GM11168 (cell line): Measurements from ENCODE around the gene ABCG4.
"Not testable (repeated sequence)": the region's sequence is repeated elsewhere in the genome, so short reads cannot be mapped to it uniquely, and the experiment has no call there.

Experiments
- in situ Hi-C: fragments of 300-500 bp; cut with MboI; formaldehyde crosslinking; loops from one replicate; pipeline ENCODE4 v1.12.0; 2022; ENCODE audit warnings: low sequenced_read_pairs; ENCODE audit not compliant: unreplicated experiment

The ABCG4 gene

DNA sequence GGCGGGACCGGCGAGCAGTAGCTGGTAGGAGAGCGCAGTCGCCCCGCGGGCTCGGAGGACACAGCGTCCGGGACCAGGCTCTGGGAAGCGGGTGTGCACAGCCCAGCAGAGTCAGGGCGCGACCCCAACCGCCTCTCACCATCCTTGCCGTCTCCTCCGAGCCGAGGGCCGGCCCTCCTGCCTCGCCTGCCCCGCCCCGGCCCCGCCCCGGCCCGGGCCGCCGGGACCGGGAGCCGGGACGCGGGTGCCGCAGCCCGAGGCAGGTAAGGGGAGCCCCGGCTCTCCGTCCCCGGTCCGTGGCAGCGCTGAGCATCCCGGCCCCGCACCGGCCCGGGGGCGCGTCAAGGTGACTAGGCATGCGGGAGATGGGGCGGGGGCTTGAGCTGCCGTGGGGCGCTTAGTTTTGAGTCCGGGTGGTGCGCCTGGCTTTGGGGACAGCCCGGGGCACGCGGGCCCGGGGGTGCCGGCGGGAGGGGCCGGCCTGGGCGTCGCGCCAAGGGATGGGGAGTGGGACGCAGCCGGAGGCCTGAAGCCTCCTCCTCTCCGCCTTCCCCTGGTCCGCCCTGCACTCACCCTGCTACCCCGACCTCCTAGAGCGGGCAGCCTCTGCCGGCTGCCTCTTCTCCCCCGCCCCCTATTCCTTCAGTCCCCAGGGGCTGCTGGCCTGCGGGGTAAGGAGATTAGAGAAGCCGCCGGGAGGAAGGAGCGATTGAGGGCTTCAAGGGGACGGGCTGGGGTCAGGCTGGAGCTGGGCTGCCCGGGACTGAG, at the start of gene ABCG4:
Gene ABCG4, plus strand, starts transcription at position 35 of the 768 bp plus-strand sequence. CDS start 914 bp downstream, outside the sequence.
- in situ Hi-C loops, result no loop called here

DNA sequence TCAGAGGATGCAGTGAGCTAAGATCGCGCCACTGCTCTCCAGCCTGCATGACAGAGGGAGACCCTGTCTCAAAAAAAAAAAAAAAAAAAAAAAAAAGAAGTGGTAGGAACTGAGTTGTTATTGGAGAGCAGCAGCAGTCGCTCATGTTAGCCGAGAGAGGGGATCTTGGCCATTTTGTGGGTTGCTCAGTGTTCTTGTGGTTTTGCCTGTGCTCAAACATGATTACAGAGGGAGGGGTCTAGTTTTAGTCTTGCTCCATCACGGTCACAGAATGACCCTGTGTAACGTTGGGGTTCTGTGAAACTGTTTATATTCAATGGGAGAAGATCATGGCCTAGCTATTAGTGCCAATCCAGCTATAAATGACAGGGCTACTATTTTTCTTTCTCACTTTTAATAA, 49.1 kb upstream of the ABCG4 start:
- in situ Hi-C loops, result no loop called here

DNA sequence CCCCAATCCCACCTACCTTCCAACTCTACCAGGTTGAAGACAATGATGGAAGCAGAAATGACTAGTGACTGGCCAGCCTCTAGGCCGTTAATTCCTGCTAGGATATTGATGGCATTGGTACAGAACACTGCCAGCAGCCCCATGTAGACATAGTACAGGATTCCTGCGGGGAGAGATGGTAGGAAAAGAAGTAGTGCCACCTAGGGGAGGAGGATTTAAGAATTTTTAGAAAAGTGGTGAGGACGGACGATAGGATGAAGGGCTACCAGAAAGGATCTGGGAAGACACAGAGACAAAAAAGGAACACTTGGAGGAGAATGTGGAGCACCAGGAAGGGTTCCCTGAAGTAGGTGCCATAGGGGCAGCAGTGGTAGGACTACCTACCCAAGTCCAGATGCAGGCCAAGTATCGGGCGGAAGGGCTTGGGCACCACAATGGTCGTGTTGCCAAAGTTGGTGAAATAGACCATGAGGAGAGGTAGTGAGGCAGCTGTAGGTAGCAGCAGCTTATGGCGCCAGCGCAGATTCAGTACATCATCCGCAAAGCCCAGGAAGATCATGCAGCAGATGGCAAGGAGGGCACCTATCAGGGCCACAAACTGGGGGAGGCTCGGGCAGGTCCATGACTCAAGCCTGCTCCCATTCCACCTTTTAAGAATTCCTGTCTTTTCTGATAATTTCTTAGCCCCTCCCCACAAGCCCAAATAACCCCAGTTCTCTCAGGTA, 48.4 kb upstream of the ABCG4 start:
- in situ Hi-C loops, result no loop called here

DNA sequence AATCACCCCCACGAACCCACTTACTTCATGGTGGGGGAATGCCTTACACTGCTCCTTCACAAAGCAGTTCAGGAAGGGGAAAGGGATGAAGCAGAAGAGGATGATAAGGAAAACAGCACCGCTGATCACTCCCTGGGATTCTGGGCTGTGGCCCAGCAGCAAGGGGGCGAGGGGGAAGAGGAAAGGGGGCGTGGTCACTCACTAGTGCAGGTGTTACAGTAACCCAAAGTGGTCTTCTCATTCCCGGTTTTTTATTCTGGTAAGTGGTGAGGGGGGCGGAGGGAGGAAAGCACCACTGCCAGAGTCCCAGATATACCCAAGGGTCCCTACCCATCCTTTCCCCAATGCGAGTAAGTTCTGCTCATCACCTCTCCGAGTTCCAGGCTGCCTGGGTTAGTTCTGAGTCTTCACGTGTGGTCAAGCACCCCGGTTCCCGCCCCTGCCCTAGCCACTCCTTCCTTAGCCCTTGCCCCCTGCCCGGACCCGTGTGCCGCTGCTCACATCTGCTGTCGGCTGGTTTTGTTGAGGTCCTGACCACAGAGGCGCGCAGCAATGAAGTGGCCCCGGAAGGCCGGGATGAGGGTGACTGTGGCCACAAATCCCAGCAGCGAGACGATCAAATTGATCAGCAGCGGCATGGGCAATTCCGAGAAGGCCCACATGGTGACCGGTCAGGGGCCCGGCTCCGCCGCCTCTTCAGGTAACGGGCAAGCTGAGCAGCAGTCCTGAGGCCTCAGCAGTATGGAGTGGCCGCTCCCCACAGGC, 47.7 kb upstream of the ABCG4 start:
- in situ Hi-C loops, result no loop called here

DNA sequence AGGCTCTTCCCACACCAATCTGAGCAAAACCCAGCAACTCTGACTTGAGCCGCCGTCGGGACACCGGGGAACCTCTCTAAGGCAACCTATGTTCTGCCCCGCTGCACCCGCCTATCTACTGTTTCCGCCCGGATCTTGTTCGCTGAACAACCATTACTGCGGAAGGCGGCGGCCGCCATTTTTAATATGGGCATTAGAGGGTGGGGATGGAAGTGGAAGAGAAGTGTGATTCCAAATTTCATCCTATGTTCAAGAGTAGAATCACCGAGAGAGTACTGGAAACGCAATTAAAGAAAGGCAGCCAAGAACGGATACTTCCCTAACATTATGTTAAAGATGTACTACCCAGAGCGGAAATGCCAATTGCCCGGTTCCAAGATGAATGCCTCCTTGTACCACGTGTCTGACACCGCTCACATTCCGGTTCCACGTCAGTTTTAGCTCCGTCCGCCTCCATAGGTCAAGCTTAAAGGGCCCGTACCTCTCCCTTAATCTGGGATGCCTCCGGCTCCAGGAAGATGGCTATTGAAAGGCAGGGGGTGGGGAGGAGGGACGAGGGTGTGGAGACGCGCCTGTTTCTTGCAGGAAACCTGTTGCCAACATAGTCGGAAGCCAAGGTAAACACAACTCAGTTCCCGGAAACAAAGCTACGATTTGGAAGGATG, 47.0 kb upstream of the ABCG4 start, which contains the start of gene DPAGT1:
Gene DPAGT1, minus strand, starts transcription at position 95 of the 665 bp plus-strand sequence. CDS start 198 bp downstream, outside the sequence.
- in situ Hi-C loops, result no loop called here

DNA sequence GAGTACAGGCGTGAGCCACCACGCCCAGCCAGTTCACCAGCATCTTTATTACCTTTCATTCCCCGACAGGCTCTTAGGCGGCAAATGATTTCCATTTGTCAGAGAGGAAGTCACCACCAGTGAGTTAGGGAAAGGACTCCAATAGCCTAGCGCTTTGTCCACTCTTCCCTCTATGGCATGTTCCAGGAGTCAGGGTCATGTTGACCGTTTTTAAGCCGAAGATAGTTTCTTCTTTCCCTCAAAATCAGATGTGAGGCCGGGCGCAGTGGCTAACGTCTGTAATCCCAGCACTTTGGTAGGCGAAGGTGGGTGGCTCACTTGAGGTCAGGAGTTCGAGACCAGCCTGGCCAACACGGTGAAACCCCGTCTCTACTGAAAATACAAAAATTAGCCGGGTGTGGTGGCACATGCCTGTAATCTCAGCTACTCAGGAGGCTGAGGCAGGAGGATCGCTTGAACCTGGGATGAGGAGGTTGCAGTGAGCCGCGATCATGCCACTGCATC, 45.6 kb upstream of the ABCG4 start:
- in situ Hi-C loops, result not testable (repeated sequence)

DNA sequence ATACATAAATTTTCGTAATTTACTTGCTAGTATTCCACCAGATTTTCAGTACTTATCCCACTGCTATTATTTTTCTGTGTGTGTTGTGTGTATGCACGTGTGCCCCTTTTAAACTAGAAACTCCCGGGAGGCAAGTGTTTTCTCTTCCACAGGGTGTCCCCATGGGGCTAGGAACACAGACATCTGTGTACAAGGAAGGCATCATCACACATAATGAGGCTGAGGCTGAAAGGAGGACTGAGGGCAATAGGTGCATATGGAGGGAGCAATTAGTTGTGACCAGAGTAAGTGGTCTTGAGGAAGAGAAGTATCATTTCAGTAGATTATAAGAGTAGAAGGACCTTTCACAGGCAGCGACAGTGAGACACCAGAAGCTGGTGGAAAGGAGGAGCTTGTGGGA, 45.1 kb upstream of the ABCG4 start:
- in situ Hi-C loops, result no loop called here

DNA sequence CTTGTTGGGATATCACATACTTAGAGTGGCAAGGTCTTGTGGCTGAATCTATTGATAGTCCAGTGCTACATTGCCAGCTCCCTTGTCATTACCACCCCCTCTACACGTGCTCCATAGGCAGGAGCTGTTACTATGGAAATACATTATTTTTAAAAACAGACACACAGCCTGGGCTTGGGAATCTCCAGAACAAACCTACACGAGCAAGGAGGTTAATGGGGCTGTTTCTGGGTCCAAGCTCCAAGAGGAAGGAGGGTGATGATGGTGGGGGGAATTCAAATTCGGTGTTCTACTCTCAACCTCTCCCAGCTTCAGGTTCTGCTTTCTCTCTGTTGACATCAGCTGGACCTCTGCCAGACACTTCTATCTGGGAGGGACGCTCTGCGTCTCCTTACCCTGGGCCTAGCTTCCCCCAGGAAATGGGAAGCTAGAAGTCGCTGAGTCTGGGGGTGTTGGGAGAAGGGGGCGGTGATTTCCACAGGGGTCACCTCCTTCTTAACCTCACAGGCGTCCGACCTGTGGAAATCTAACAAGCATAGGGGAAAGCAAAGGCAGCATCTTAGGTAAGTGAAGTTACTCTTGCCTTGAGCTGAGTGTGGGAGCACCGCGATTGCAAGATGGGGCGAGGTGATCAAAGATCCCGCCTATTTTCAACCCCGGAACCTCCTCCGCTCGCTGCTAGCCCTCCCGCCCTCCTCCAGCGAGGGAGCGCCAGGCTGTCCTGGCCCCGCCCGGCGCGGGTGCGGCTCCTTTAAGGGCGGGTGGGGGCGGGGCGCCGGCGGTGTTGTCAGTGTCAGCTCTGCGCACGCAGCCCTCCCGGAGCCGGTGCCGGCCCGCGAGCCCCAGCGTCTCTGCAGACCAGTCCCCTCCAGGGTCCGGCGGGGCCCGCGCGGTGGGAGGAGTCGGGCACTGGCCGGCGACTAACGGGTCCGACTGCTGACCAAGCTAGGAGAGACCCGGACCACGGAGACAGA, 42.0 kb upstream of the ABCG4 start, which contains the start of gene C2CD2L:
Gene C2CD2L, plus strand, starts transcription at position 781 of the 974 bp plus-strand sequence. CDS start 398 bp downstream, outside the sequence.
- in situ Hi-C loops, result no loop called here

DNA sequence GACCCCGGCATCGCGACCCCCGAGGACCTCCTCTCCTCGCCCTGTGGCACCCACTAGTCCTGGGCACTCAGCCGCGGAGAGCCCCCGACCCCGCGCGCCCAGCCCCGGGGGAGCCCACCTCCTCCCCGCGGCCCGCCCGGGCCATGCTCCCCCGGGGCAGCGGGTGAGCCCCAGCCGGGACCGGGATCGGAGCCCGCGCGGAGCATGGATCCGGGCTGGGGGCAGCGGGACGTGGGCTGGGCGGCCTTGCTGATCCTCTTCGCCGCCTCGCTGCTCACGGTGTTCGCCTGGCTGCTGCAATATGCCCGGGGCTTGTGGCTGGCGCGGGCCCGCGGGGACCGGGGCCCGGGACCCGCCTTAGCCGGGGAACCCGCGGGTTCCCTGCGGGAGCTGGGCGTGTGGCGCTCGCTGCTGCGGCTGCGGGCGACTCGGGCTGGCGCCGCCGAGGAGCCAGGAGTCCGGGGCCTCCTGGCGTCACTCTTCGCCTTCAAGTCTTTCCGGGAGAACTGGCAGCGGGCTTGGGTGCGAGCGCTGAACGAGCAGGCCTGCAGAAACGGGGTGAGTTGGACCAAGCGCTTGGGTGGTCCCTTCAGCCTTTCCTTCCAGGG, 41.2 kb upstream of the ABCG4 start:
- in situ Hi-C loops, result no loop called here

DNA sequence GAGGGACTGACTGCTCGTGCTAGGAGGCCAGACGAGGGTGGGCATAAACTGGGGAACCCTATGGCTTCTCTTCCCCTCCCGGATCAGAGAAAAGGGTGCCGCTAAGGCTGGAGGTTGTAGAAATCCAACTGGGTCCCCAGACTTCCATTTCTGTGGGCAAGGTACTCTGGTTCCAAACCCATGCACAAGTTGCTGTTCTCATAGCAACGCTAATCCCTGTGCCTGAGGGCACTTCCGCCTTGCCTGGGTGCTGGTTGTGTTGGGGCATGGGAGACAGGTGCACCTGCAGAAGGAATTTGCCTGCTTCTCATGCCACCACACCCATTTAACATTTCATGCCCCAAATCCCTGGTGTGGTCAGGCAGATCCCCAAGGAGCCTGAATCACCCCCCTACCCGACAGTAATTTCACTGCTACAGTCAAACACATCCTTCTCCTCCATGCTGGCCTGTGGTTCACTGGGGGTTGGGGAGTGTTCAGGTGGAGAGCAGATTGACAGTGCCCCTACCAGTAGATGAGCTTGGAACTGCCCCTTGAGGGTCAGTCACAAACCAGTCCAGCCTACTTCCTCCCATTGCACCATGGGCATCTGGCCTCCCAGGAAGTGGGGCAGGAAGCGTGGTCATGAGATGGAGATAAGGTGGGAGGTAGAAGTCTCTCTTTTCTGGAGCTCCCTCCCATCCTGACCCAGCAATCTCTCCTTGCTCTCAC, 40.6 kb upstream of the ABCG4 start:
- in situ Hi-C loops, result no loop called here

DNA sequence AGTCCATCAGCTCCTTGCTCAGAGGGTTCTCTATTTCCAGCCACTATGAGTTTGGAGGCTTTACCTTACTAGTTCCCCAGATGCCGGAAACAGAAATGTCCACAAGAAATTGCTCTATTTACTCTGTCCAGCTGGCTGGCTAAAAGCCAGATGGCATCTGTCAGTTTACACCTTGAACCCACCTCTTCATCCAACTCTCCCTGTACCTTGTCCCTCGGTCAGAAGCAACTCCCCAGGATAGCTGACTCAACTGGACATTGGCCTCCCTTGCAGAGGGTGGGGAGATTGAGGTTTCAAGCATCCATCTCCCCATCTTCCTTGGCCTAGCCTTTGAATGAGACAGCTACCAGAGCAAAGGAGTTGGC, 40.0 kb upstream of the ABCG4 start:
- in situ Hi-C loops, result no loop called here

DNA sequence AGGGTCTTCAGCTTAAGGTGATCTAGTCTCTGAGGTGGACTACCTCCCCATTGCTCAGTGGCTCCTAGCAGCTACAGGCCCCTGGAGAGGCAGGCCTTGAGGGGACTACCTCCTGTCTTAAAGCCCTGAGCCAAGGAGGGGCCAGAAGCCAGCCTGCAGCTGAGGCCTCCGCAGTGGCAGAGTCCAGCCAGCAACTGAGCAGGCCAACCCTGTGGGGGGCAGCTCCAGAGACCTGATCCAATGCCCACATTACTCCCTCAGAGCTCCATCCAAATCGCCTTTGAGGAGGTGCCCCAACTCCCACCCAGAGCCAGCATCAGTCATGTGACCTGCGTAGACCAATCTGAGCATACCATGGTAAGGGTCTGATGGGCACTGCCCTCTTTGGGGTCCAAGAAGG, 39.0 kb upstream of the ABCG4 start:
- in situ Hi-C loops, result no loop called here

DNA sequence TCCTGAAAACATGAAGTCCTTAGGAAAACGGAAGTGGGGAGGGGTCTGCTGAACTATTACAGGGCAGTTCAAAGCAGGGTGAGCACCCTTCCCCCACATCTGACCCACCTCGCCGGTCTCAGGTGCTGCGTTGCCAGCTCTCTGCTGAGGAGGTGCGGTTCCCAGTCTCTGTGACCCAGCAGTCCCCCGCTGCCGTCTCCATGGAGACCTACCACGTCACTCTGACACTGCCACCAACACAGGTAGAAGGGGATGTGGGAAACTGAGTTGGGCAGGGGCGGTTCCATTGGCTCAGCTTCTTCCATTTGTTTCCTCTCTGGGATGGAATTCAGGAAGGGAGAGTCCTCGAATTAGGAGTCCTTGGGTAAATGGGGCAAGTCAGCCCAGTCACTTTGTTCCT, 38.4 kb upstream of the ABCG4 start:
- in situ Hi-C loops, result no loop called here

DNA sequence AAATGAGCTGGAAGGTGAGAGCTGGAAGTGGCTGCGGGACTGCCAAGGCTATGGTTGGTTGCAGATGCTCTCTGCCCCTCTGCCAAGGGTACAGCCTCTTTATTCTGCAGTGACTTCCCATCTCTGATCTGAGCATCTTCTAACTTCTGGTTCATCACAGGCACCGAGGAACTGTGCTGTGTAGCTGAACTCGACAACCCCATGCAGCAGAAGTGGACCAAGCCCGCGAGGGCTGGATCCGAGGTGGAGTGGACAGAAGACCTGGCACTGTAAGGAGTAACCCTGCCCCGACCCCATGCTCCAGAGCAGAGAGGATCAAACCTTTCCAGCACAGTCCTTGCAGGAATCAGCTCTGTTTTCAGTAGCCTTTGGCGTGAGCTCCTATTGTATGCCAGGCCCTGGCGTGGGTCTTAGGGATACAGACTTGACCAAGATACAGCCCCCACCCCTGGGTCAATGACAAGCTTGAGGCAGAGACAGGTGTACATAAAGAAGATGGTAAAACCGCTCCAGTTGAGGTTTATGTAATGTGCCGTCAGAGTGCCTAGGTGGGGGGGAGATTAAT, 37.4 kb upstream of the ABCG4 start:
- in situ Hi-C loops, result no loop called here

DNA sequence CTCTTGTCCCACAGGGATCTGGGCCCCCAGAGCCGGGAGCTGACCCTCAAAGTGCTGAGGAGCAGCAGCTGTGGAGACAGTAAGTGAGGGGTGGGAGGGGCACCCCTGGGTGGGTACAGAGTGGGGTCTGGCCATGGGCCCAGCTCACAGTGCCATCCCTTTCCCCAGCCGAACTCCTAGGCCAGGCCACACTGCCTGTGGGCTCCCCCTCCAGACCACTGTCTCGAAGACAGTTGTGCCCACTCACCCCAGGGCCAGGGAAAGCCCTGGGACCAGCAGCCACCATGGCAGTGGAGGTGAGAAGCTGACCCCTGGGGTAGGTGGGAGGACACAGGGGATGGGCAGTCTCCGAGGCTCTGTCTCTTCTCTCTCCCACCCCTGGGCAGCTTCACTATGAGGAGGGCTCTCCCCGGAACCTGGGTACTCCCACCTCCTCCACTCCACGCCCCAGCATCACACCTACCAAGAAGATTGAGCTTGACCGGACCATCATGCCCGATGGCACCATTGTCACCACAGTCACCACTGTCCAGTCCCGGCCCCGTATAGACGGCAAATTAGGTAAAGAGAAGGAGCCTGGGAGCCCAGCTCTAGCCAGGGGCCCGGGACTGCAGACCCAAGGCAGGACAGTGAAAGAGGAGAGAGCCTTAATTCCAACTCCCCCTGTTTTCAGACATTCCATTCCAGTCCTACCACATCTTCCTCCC, 36.4 kb upstream of the ABCG4 start:
- in situ Hi-C loops, result no loop called here

DNA sequence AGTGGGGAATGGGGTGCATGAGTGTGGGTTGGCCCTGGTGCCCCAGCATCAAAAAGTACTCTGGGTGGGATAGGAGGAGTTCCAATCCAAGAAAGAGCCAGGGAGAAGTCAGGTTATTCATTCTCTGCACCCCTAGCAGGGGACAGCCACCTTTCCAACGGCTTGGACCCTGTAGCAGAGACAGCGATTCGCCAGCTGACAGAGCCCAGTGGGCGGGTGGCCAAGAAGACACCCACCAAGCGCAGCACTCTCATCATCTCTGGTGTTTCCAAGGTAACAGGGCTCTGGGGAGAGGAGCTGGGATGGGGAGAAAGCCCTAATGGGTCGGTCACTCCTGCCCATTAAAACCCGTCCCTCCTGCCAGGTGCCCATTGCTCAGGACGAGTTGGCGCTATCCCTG, 35.1 kb upstream of the ABCG4 start:
- in situ Hi-C loops, result no loop called here

DNA sequence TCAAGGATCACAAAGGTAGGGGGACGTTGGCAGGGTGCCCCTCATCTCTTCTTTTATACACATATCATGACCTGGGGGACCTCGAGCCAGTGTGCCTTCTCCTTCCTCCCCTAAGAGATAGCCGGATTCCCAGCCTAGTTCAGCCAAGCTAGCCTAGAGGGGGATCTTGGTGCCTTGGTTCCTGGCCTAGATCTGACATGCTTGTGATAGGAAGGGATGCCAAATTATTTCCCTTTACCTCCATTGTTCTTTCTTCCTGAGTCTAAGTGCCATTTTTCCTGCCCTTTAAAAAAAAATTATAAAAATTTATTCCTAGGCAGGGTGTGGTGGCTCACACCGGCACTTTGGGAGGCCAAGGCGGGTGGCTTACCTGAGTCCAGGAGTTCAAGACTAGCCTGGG, 34.5 kb upstream of the ABCG4 start:
- in situ Hi-C loops, result no loop called here
